Measurements from ENCODE around the gene EGFL7.

EGFL7 gene

GRCh38 chr9:136721339-136722092 lies 58.8 kb downstream of the EGFL7 start:
- DNase-seq, result no peak

All from activated effector memory CD4-positive, alpha-beta T cell treated with Interleukin-2 at 50 U/mL for 16 hours (primary cell).